SH-SY5Y (cell line): ENCODE data around the gene SV2B.

Experiments
- GATA2 ChIP-seq: IDR thresholded peaks from 2 replicates; pipeline ENCODE4 v1.6.1; 2011; ENCODE audit warnings: mild to moderate bottlenecking, low read depth, low read length
- GATA3 ChIP-seq: IDR thresholded peaks from 2 replicates; pipeline ENCODE4 v1.6.1; 2011; ENCODE audit warnings: low read depth, mild to moderate bottlenecking, low read length, moderate library complexity

Gene SV2B

DNA sequence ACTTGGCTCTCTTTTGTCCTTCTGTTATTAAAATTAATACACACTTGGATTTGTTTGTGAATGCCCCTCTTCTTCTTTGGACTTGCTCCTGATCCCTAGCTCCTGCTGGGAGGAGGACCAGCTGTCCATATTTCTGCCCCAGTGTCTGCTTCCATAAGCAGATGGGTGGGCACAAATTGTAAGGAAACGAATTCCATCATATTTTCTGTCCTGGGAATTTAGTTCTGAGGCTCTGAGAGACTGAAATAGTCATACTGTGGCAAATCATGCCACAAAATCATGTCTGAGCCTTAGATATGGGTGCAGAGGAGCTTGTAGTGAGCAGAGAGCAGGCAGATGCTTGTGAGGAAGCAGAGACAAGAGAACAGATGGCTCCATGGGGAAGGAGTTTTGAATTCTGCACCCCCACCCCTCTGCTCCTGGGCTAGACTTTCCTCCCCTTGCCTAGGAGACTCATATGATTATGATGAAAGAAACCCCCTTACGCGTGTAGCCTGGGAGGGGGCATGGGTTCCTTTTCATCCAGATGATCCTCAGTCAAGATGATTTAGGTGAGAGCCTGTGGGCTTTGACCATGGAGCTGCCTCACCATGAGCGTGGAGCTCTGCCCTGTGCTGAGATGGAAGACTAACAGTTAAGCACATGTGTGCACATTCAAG is 50.6 kb downstream of the SV2B start:
- TF ChIP-seq GATA2, result no peak
- no peak for TF ChIP-seq GATA3

DNA sequence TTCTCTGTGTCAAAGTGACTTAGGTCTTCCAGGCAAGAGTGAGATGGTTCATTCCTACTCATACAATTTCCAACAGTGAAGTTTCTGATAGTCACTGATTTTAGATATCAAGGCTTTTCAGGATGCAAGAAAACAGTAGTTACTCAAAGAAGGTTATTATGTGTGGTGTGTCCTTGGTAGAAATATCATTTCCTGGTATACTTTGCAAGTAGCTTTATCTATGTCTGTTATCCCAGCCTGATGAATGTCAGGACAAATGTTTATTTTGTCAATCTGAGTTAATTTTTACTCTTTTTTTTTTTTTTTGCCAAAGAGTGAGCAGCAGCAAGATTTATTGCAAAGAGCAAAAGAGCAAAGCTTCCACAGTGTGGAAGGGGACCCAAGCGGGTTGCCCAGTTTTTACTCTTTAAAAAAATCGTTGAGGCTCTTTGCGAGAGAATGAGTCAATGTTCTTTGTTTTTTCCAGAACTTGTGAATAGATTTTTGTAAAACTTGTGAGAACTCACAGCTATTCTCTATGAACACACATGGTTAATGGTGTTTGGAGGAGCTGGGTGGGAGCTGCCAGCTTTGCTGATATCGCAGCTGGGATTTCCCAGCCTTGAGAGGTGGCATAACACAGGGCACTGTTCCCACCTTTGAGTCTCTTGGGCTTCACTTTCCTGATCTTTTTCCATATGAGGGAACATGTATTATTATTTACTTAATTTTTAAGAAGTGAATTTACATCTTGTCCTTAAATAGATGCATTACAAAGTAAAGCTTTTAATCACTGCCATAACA is 51.9 kb downstream of the SV2B start:
- TF ChIP-seq GATA3, result no peak
- no peak for TF ChIP-seq GATA2

DNA sequence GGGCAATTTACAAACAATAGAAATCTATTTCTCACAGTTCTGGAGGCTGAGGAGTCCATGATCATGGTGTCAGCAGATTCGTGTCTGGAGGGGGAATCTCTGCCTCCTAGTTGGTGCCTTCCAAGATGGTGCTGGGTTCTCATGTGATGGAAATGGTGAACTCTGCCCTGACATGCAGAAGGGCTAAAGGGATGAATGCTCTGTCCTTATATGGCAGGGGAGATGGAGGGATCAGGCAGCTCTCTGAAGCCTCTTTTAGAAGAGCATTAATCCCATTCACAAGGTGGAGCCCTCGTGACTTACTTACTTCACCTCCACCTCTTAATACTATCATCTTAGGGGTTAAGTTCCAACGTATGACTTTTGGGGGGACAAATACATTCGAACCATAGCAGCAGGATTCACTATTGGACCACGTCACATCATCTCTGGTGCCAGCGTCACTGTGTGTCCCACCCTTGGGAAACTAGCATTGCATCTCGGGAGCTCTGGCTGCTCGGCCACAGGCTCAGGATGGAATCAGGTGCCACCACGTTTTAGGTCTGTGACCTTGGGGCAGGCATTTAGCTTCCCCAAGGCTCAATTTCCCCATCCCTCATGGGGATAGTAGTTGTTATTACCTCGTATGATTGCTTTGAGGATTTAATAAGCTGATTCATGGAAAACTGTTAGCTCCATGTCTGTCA is 53.0 kb downstream of the SV2B start:
- TF ChIP-seq GATA3, result no peak
- no peak for TF ChIP-seq GATA2

DNA sequence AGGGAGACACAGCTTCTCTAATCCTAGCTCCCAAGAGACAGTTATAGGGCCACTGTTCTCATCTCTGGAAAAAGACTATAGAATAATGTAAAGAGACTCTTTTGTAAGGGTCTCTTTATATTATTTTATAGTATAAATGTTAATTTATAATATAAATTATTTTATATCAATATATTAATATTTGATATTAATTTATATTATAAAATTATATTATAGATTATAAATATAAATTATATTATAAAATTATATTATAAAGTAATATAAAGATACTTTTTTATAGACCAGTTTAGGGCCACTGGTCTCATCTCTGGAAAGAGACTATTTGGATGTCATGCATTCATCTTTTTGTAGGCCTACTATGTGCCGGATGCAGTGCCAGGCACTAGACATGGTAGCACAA is 53.9 kb downstream of the SV2B start:
- TF ChIP-seq GATA2, result no peak
- no peak for TF ChIP-seq GATA3

DNA sequence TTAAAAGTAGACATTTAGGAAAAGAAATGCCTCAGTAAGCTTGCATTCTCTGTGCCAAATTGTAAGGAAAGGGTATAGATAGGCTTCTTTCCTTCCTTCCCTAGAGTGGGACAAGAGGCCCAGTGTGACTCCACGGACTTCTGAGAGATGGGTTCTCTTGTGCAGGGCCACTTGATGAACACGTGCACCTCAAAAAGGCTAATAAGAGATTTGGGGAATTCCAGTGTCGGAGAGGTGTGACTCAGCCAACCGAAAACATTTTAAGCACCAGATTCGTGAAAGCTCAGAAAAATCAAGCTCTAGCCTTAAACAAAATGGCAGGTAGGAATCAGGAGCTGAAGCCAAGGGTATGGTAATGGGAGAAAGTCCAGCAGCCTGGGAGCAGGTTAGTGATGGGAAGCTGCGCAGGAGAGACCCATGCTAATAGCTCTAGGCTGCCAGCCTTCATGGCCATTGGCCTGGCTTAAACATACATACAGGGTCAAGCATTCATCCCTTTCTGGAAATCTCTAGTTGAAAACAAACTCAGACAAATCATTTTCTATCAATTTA is 56.2 kb downstream of the SV2B start:
- TF ChIP-seq GATA2, result no peak
- TF ChIP-seq GATA3, result no peak

DNA sequence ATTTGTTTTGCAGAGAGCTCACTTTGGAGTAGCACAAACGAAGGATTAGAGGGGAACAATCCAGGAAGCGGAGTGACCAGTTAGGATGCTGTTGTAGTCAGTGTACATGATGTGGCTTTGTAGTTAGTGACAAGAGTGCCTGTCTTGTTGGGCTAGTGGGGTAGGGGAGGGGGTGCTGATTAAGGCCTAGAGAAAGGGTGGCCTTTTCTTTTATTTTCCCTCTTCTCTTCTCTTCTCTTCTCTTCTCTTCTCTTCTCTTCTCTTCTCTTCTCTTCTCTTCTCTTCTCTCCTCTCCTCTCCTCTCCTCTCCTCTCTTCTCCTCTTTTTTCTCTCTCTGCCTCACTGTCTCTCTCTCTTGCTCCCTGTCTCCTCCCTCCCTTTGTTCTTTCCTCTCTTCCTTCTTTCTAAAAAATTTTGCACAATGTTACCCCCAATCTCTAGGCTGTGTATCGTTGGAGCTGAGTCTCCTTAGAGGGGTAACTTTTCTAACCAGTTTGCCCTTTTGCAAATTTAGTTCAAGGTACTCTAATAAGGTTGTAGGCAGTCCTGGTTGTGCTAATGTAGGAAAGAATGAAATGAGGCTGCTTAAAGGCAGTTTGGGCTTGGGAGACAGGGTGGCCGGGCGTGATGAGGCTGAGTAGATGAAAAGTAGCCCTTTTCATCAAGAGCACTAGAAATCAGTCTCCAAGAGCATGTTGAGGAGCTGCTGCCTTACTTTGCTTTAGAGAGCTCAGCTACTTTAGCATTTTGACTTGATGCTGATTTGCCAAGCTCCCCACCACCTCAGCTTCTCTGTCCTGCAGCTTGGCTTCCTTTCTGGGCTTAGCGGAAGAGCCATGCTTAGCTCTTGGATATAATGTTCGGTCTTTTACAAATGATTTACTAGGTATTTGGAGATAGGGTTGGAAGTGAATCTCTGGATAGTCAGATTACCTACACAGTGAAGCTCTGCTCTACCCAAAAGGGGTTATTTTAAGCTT is 58.6 kb downstream of the SV2B start:
- no peak for TF ChIP-seq GATA3
- no peak for TF ChIP-seq GATA2

DNA sequence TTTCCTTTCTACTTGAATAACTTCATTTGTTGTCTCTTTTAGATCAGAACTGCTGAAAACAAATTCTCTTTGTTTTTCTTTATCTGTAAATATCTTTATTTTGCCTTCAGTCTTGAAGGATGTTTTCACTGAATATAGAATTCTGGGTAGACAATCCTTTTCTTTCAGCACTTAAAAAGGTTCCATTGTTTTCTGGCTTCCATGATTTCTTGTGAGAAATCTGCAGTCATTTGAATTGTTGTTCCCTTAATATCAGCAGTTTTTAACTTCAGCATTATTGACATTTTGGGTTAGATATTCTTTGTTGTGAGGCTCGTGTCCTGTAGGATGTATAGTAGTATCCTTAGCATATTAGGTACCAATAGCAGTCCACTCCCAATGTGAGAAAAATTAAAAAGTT is 65.8 kb downstream of the SV2B start:
- TF ChIP-seq GATA3, result no peak
- no peak for TF ChIP-seq GATA2

DNA sequence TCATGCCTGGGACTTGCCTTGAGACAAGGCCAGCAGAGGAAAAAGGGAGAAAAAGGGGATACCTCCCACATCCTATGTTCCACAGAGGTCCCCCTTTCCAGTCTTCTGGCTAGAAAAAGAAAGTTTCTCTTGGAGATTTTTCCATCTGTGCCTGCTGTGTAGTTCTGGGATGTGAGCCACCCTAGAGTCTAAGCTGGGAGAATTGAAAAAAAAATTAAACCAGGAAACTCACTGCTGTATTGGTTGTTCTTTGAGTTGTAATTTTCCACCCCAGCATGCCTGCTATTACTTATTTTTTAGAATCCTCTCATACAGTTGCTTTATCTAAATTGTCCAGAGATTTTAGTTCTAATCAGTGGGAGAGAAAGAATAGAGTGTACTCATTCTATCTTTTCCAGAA is 68.4 kb downstream of the SV2B start:
- TF ChIP-seq GATA2 (no peak), GATA3 (no peak)

DNA sequence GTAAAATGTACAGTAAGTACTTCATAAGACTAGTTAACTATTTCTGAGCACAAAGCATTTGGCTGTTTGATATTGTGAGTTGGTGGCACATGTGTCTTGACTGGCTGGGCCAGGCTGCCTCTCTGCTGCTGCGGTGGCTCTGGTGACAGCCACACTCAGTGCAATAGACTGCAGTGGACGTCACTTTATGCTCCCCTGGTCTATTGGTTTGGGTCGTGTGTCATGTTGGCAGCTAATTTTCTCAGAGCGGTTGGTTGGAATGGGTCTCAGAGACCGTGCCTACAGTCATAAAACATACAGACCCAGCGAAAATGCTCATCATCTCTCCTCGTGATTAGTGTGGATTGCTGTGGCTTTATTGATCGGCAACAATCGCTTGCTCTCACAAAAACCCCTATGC is 71.3 kb downstream of the SV2B start:
- TF ChIP-seq GATA3 (no peak), GATA2 (no peak)

DNA sequence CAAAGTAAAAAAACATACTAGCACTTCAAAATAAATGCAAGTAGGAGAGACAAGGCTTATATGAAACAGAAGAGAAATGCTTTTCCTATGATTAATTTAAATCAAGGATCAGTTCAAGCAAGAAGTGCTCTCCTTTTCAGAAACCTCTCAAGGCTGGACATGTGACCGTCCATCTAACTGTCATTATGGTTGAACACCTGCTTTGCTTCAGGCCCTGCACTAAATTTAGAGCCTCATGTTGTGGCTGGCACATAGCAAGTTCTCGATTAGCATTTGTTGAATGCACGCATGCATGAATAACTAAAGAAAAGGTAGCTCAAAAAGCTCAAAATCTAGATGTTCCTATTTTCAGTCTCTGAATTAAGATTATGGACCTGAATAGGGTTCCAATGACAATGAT is 82.0 kb downstream of the SV2B start:
- no peak for TF ChIP-seq GATA2
- TF ChIP-seq GATA3, result no peak

DNA sequence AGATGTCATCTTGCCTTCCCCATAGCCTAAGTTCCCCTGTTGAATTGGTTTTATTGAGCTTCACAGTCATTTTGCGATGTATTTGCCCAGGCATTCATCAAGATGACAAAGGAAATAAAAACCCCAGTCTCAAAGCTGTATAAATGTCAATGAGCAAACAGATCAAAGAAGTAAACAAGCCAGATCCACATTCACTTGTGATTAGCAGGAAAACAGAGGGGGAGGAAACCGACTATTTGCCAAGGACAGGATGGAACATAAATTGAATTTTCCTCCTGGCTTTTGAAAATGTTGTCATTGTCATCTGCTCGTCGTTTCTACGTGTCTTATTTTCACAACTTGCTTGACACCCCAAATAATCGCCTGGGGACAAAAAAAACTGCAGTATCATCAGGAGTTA is 83.5 kb downstream of the SV2B start:
- no peak for TF ChIP-seq GATA2
- no peak for TF ChIP-seq GATA3

DNA sequence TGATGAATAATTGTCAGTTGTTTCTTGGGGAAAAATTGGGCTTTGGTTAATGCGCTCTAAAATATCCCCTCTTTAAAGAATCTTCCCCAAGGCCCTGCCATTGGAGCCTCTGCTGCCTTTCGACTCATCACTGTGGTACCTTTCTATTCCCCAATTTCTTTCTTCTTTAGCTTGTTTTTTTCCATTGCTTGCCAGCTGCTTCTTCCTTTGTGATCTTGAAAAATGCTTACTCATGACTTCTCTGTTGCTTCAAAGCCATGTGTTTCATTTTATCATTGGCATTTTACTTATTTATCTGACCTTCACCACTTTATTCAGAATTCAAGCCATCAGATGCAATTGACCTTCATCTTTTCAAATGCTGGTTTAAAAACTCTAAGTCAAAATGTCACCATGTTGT is 84.4 kb downstream of the SV2B start:
- TF ChIP-seq GATA2 (no peak), GATA3 (no peak)

DNA sequence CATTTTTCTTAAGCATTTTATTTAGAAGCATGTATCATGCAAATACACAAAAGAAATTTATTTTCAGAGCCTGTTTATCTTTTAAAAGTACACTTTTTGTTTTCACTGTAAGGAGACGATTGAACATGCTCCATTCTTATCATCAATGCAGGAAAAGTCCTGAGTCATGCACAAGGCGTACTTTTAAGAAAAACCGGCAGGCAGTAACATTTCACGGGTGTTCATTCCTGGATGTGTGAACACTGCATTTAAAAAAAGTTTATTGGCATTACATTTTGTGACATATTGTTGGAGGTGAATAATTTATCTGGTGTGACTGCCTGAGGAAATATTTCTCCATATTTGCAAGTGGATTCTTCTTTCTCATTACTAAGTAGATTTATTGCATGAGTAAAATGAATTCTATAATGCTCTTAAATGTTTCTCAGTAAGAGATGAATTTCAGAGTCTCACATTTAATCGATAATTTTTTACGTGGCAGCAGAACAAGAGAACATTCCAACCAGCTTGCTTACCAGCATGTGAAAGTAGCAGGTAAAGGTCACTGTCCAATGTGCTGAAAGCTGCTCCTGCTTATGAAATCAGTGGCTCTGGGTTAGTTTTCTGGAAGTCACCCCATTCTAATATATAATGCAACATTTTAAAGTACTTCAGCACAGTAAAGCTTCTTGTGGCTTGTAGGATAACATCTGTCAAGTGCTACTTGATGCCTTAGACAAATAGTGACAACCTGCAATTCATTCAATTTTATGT is 87.0 kb downstream of the SV2B start:
- TF ChIP-seq GATA3, result no peak
- TF ChIP-seq GATA2, result no peak

DNA sequence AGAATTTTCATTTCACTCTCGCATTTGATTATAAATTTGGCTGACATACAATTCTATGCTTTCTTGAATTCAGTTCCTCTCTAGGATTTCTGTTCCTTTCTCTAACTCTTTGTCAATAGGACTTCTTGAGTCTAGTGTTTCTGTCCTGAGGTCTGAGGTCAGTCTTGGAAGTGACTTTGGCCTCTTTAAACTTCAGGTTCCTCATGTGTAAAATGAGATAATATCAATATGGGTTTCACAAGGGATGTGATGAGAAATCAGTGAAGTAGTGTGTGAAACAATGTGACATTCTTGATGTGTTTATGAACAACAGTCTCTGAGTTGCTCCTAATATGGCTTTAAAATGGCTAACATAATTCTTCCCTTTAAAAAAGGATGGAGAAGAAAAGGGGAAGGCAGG is 92.2 kb downstream of the SV2B start:
- TF ChIP-seq GATA2, result no peak
- TF ChIP-seq GATA3, result no peak
